ENCODE results near the gene SLC12A7.
"Not testable (repeated sequence)": the region's sequence is repeated elsewhere in the genome, so short reads cannot be mapped to it uniquely, and the experiment has no call there.

SLC12A7 gene

DNA sequence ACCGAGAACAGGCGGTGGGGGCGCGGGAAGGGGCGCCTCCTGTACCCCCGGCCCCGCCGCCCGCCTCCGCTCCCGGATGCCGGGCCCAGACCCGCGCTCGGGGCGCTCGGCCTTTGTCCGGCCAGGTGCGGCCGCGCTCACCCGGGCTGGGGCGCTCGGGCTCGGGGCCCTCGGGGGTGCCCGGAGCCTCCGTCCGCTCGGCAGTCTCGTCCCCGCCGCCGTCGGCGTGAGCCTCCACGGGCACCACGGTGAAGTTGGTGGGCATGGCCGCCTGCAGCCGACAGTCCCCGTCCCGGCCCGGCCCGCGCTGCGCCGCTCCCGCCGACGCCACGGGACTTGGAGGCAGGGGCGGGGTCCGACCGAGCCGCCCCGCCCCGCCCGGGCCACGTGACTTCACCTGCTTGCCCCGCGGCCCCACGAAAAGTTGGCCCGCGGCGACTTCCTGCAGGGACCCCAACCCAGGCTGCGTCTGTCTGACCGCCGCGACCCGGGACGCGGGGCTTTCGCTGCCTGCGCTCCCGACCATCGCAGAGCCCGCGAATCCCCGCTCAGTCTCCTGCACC, at the start of gene SLC12A7:
TSS of gene SLC12A7 (minus strand) at position 337 of the 563 bp plus-strand sequence. CDS start at position 265, 72 bp downstream.
- no peak for DNase-seq

DNA sequence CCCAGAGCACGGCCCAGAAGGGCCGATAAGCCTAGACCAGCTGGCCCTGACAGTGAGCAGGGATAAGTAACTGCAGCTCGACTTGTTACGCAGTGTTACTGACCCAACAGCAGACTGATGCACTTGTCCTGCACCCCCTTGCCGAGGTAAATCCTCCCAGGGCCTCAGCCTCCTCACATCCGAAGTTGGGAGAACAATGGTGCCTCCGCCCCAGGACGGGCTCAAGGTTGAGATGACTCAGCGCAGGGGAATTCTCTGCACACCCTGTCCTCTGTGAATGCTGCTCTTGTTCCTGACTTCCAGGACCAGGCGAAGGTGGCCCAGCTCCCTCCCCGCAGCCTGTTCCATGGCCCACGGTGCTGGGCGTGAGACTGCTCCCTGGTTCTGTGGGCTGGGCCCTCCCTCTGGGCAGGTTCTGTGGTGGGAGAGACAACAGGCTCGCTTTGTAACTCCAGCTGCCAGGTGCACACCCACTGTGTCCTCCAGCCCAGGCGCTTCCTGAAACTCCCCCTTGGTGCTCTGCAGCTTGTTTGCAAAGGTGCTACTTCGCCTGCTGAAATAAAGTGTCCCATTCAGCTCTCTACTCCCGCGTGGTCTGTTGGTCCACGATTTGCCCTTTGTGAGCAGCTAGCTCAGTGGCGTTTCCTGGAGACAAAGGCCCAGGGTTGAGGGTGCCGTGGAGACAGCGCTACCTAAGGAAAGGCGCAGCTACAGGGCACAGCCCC, 49.4 kb upstream of the SLC12A7 start:
- no peak for DNase-seq

DNA sequence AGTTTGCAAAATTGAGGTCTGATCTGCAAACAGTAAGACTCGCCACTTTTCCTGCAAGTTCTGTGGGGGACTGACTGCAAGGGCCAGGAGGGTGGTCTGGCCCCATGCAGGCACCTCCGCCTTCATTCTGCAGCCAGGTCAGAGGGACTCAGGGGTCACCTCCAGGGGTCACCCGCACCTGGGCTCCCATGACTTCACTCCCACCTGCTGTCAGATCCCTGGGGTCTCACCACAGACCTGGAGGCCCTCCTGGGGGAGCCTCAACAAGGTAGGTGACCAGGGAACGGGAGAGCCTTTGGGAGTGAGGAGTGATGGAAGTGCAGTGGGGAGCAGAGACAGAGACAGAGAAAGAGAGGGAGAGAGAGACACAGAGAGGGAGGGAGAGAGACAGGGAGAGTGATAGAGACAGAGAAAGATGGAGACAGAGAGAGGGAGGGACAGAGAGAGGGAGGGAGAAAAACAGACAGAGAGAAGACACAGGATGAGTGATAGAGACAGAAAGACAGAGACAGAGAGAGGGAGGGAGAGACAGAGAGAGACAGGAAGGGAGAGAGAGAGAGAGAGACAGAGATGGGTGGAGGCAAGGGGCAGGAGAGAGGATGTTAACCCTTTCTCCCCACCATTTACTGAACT, 48.0 kb upstream of the SLC12A7 start:
- no peak for DNase-seq

DNA sequence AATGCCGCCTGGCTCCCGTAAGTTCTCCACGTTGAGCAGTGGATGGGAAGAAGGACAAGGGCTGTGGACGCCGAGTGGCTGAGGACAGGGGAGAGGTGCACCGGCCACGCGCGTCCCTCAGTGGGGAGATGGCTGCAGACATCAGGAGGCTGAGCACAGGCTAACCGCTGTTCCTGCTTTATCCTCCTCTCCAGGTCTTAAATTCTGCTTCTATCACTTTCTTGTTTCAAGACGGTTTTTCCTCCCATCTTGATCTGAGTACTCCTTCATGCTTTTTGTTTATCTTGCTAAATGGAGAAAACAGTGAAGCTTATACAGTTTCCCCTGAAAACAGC, 47.4 kb upstream of the SLC12A7 start:
- DNase-seq: no peak

DNA sequence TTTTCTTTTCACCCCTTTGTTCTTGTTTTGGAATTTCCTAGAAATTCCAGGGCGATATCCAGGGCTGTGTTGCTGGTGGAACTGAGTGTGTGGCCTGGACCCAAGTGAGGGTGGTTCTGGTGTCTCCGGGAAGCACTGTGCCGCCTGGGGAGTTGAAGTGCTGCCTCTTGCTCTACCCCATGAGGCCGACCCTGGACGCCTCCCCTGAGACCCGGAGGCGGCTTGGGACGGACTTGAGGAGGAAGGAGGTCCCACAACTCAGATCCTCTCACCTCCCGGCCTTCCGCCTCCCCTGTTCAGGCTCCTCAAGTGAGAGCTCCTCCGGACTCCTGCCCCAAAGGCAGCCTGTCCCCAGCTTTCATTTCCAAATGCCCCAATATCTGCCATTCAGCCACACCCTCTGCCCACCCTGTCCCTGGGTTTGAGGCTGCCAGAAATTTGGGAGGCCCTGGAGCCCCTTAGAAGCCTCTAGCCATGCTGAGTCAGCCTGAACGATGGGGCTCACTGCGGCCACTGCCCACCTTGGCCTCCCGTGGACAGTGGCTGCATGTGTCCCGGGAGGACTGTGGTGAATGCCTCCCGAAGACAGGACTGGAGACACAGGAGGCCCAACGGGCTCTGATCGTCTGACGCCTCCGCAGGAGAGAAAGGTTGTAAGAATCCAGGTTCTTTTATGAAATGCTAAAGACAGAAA, 46.9 kb upstream of the SLC12A7 start:
- no peak for DNase-seq

DNA sequence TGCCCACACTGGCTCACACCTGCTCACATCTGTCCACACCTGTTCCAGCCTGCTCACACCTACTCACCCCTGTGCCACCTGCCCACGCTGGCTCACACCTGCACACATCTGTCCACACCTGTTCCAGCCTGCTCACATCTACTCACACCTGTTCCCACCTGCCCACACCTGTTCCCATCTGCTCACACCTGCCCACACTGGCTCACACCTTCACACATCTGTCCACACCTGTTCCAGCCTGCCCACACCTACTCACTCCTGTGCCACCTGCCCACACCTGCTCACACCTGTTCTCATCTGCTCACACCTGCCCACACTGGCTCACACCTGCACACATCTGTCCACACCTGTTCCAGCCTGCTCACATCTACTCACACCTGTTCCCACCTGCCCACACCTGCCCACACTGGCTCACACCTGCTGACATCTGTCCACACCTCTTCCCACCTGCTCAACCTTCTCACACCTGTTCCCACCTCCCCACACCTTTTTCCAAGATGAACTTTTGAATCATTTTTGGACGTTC, 45.7 kb upstream of the SLC12A7 start:
- DNase-seq: not testable (repeated sequence)

DNA sequence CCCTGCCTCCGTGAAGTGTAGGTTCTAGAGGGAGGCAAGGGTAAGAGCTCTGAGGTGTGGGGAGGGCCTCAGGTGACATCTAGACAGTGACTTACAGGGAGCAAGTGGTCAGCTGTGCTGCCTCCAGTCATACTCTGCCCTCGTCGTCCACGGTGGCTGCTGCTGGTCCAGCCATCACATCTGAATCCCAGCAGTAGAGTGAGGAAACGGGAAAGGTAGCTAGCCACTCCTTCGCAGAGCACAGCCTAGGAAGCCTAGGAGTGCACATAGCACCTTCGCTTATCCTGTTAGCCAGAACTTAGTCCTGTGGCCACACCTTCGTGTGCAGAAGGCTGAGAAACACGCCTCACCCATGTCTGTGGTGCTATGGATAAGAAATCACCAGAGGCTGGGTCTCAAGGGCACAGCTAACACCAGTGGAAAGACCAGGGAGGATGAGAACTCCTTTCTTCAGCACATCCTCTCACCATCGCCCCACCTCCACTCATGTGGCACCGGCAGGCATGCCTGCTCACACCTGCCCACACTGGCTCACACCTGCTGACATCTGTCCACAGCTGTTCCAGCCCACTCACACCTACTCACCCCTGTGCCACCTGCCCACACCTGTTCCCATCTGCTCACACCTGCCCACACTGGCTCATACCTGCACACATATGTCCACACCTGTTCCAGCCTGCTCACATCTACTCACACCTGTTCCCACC, 45.0 kb upstream of the SLC12A7 start:
- no peak for DNase-seq

DNA sequence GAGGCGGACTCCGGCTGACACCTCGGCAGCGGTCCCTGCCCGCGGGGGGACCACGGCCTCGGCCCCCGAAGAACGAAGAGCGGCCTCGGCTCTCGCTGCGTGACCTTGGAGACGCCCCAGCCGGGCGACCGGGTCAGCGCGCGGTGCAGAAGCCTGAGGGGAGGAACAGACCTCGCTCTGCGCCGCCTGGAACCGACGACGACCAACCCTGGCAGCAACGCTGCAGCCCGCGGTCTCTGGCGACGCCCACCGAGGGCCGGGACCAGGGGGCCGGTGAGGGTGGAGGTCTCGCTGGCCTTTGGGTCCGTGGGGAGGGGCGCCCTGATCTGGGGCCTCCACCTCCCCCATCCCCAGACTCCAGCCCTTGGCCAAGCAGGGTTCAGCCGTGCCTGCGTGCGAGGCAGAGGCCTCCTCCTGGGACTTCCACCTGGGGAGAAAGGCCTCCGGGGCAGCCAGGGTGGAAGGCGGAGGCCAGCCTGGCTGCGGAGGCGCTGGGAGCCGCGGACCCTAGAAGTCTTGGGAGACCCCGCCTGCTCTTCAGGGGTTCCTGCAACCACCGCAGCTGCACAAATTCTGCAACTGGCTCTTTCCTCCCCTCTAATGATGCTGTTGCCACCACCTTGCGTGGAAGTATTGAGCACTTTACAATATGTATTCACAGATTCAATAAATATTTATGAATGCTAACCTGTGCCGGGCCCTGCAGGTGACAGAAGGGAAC, 44.3 kb upstream of the SLC12A7 start:
- DNase-seq: no peak

DNA sequence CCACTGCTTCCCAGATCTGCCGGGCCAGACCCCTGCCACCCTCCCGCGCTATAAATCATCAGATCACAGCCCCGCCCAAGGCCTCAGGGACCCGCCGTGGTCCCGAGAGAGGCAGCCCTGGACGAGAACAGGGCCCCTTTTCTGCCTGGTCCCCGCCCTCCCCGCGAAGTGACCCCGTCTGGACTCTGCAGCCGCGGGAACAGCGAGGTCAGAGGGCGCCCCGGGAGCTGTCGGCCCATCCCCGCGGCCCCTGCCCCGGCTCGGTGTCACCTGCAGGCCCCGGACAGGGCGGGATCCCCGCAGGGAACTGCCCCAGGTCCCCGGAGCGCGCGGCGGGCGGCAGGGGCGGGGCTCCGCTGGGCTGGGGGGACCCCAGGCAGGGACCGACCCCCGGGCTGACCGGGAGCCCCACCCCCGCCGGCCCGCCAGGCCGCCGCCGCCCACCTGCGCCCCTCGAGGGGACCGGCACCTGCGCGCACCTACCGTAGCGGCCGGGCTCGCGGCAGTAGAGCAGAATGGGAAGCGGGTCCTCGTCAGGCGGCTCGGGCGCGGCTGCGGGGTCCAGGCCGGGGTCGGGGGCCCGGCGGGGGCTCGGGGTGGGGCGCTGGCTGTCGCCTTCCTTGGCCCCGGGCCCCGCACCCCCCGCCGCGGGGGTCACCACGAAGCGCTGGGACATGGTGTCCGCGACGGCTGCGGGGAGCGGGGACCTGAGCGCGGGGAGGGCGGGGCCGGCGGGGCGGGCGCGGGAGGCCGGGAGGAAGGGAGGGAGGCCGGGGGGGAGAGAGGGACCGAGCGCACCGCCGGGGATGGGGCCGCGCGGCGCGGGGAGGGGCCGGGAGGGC, 43.5 kb upstream of the SLC12A7 start:
- DNase-seq: no peak

DNA sequence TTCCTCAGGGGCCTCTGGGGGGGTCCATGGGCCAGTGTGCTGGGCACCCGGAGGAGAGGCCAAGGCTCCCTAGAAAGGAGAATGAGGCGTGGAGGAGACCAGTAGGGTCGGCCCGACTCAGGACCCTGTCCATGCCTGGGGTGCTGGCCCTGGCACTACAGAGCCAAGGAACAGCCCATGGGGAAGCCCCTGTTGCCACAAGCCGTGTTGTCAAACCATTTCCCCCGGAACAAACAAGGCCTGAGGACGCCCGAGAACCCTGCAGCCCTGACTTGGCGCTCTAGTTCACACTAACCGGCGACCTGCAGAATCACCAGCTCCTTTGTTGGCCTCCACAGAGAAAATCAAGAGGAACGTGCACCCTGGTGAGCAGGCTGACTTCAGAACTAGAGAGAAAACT, 41.6 kb upstream of the SLC12A7 start:
- DNase-seq: no peak

DNA sequence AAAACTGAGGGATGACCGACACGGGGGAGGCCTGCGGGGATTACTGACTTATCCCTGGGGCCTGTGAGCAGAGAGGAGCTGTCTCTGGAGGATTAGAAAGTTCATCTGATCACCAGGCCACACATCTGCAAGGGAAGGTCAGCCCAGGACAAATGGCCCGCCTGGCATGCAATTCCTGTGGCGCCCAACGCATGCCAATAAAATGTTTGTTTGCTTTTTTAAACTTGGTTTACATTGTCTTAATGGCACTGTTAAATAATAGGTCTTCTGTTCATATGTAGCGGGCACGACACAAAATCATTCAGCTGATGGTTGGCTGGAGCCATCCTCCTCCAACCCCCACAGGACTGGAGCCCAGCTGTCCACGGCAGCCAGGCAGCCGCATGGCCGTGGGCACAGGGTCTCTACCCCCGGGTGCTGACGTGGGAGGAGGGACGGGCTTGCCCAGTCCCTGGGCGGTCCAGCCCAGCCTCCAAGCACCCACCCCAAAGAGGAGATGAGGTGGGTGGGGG, 41.0 kb upstream of the SLC12A7 start:
- no peak for DNase-seq

DNA sequence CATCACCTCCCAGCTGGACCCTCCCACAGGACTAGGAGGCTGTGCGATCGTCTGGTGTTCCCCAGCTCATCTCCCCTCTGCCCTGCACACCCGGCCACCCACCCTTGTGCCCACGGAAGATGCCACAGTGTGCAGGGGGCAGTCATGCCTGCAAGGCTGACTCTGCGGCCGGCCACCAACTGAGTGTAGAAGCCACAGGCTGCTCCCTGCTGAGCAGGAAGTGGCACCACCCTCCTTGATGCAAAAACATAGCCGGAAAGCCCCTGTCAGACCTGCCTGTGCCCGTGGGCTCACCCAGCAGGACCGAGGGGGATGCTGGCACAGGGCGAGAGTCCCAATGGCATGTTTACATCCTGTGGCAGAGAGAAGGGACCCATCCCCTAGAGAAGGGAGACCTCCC, 40.3 kb upstream of the SLC12A7 start:
- no peak for DNase-seq

DNA sequence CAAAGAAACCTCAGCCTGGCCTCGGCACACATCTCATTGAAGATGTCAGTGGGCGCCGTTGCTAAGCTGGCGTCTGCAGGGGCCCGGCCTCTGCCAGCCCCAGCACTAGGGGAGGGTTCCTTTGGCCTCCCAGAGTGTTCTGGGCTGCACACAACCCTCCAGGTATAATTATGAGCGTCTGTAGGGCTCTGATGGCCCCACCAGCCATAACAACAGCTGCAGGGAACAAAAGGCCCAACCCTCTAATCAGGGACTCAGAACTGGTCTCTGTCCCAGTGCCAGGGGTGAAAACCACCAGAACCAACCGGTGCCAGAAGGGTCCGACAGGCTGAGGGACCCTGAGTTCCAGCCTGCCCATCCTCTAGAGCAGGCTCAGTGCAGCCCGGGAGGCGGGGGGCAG, 39.5 kb upstream of the SLC12A7 start:
- DNase-seq: no peak

DNA sequence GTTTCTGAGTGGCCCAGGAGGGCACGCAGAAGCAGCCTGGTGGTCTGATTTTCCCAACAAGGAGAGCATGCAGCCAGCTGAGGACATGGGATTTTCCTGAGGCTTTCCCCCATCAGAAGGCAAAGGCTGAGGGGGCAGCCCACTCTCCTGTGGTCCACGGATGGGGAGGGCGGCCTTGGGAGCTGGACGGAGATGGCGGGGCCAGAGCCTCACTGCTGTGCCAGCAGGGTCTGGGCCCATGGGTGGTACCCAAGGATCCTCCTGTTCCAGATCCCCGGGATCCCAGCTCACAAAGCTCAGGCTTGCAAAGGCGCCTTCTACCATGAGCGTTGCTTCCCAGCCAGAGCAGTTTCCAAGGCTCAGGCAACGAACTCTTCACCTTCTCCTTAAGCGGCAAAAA, 39.0 kb upstream of the SLC12A7 start:
- no peak for DNase-seq

DNA sequence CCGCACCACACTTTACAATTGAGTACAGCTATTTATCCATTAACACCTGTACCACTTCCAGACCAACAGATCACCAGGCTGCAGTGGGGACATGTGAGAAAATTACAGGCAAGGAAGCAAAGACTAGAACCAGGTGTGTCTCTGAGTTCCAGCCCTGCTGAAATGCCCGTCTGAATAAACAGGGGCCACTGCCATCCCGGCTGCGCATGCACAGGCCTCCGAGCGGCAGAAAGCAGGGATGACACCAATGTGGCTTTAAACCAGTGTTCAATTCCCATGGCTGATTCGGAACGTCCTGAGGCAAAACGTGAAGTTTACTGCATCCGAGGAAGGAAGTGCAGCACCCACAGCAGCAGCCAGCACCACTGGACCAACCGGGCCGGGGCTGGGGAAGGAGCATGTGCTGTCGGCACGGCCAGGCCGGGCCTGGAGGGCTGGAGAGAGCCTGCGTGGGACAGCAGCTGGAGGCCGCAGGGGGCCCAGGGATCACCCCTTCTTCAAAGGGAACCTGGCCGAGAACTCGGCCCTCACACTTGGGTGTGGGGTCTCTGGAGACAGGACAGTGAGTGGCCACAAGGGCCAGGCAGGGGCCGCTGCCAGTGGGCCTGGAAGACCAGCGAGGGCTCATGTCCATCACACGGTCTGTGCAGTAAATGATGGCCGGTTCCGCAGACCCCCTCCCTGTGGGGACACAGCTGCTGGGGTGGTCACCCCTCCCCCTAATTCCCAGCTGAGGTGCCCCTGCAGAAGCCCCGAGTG, 33.0 kb upstream of the SLC12A7 start:
- DNase-seq: no peak

DNA sequence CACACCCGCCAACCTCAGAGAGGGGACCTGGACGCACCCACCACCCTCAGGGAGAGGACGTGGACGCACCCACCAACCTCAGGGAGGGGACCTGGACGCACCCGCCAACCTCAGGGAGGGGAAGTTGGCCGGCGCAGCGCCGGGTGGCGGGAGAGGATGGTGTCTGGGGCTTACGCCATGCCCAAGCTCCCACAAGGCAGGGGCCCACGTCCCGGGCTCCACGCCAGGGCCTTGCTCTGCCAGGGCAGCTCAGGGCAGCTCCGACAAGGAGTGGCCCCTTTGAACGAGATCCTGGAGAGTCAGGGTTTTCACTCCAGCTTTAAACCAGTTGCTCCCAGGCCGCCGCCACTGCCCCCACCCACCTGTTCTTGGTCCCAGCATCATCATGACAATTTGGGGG, 32.2 kb upstream of the SLC12A7 start:
- DNase-seq: no peak

DNA sequence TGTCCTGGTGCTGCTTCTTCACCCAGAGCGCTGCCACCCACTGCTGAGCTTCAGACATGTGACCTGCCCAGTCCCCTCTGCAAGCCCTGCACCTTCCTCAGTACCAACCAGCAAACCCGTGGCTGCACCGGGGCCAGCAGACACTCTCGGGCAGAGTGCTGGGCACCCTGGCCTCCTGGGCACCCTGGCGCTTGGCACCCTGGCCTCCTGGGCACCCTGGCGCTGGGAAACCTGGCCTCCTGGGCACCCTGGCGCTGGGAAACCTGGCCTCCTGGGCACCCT, 31.7 kb upstream of the SLC12A7 start:
- DNase-seq: no peak

DNA sequence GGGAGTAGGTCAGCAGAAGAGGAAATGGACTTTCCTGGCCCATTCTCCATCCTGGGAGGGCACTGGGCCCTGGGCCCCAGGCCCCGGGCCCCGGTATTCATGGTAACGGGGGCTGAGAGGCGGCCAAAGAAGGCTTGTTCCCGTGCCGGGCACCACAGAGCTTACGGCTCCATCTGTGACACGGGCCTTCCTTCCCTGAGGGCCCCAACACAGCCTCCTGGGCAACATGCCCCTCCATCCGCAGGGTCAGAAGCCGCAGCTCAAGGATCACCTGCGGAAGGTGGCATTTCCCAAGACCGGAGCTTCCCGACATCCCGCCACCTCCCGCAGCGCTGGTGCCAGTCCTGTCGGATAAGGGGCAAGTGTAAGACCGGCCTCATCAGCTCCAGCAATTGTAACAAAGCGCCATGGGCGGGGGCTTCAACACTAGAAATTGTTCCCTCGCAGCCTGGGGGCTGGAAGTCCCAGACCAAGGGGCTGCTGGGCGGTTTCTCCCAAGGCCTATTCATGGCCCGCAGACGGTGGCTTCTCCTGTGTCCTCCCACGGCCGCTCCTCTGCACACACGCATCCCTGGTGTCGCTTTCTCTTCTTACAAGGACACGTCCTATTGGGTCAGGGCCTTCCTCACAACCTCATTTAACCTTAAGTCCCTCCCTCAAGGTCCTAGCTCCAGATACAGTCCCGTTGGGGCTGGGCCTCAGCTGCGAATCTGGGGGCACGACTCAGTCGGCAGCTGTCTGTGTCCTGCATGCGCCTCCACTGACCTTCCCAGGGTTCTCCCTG, 31.2 kb upstream of the SLC12A7 start:
- DNase-seq: no peak

DNA sequence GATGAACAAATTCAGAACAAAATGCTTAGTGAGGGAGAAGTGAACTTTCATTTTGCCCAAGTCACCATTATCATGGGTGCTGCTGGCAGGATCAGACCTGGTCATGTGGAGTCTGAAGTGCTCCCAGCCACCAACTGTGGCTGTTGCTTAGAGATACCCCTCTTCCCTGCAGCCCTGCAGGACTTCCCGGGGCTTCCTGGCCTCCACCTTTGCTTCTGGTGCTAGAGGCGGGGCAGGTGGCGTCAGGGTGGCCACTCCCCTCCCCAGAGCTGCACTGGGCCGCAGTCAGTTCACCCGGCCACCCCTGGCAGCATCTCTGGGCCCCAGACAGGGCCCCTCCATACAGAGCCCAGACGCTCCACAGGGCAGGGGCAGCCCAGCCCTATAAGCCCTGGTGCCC, 30.0 kb upstream of the SLC12A7 start:
- DNase-seq: no peak

DNA sequence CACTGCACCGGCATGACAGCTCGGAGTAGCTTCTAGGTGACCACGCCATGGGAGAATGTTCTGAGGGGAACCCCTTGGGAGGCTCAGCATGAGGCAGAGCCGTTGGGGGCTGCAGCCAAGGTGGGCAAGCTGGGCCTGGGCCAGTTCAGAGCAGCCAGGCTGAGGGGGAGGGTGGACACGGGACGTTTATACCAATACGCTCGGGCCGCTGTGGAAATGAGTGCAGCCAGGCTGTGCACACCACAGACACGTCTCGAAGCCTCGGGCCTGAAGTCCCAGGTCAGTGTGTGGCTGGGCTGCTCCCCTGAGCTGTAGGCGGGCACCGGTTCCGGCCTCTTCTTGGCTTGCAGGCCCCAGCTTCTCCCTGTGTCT, 28.9 kb upstream of the SLC12A7 start:
- DNase-seq: no peak
